Measurements from ENCODE around the gene MICU1.

MICU1 gene

GRCh38 chr10:72425133-72425532 is 200.7 kb downstream of the MICU1 start:
- DNase-seq (ENCODE audit: low read depth, low spot score), result no peak
- Histone ChIP-seq H3K4me1 (ENCODE audit: insufficient read depth, insufficient read length) (no peaks in the 10 kb centered on the region), H3K9me3 (ENCODE audit: insufficient read depth, low read length) (peaks cover 17% of the 10 kb centered on the region), H3K9ac (ENCODE audit: insufficient read length, low read depth) (no peak overlapping the region), H3K27me3 (ENCODE audit: insufficient read depth, insufficient read length) (no peaks in the 10 kb centered on the region), H3K4me3 (ENCODE audit: insufficient read length, low read depth) (no peak overlapping the region), H3K36me3 (ENCODE audit: insufficient read depth, insufficient read length, low read length) (peaks cover 9% of the 10 kb centered on the region)
- no peak for TF ChIP-seq SUZ12 (IDR thresholded peaks at IDR 0.05; ENCODE audit: extremely low read depth, insufficient read depth, insufficient read length)
- no peak for TF ChIP-seq ZNF274 (IDR thresholded peaks at IDR 0.05; ENCODE audit: low read depth, low read length)
- TF ChIP-seq YY1 (IDR thresholded peaks at IDR 0.05; ENCODE audit: insufficient read depth, insufficient read length), result no peak

- peaks cover 10% of the 10 kb centered on the region for H3K36me3 ChIP-seq (ENCODE audit: insufficient read depth, insufficient read length, low read length)
- no peak for TF ChIP-seq SUZ12 (IDR thresholded peaks at IDR 0.05; ENCODE audit: extremely low read depth, insufficient read depth, insufficient read length)
- TF ChIP-seq ZNF274 (IDR thresholded peaks at IDR 0.05; ENCODE audit: low read depth, low read length), result no peak
- no peak for TF ChIP-seq YY1 (IDR thresholded peaks at IDR 0.05; ENCODE audit: insufficient read depth, insufficient read length)
- no peak overlapping the region for H3K4me3 ChIP-seq (ENCODE audit: insufficient read length, low read depth)
- H3K9ac ChIP-seq (ENCODE audit: insufficient read length, low read depth), result no peak overlapping the region
- H3K4me1 ChIP-seq (ENCODE audit: insufficient read depth, insufficient read length), result no peaks in the 10 kb centered on the region
- peaks cover 17% of the 10 kb centered on the region for H3K9me3 ChIP-seq (ENCODE audit: insufficient read depth, low read length)
- DNase-seq (ENCODE audit: low read depth, low spot score), result no peak
- no peaks in the 10 kb centered on the region for H3K27me3 ChIP-seq (ENCODE audit: insufficient read depth, insufficient read length)
Observed at GRCh38 chr10:72424561-72424960, 201.3 kb downstream of the MICU1 start.

- no peak for DNase-seq (ENCODE audit: low read depth, low spot score)
- Histone ChIP-seq H3K27me3 (ENCODE audit: insufficient read depth, insufficient read length) (no peaks in the 10 kb centered on the region), H3K9ac (ENCODE audit: insufficient read length, low read depth) (no peak overlapping the region), H3K36me3 (ENCODE audit: insufficient read depth, insufficient read length, low read length) (peaks cover 10% of the 10 kb centered on the region), H3K9me3 (ENCODE audit: insufficient read depth, low read length) (peaks cover 17% of the 10 kb centered on the region), H3K4me1 (ENCODE audit: insufficient read depth, insufficient read length) (no peaks in the 10 kb centered on the region), H3K4me3 (ENCODE audit: insufficient read length, low read depth) (no peak overlapping the region)
- TF ChIP-seq YY1 (IDR thresholded peaks at IDR 0.05; ENCODE audit: insufficient read depth, insufficient read length), result no peak
- TF ChIP-seq SUZ12 (IDR thresholded peaks at IDR 0.05; ENCODE audit: extremely low read depth, insufficient read depth, insufficient read length), result no peak
- no peak for TF ChIP-seq ZNF274 (IDR thresholded peaks at IDR 0.05; ENCODE audit: low read depth, low read length)
Observed at GRCh38 chr10:72423426-72423825, 202.5 kb downstream of the MICU1 start.

- peaks cover 10% of the 10 kb centered on the region for H3K36me3 ChIP-seq (ENCODE audit: insufficient read depth, insufficient read length, low read length)
- TF ChIP-seq ZNF274 (IDR thresholded peaks at IDR 0.05; ENCODE audit: low read depth, low read length) (no peak), YY1 (IDR thresholded peaks at IDR 0.05; ENCODE audit: insufficient read depth, insufficient read length) (no peak), SUZ12 (IDR thresholded peaks at IDR 0.05; ENCODE audit: extremely low read depth, insufficient read depth, insufficient read length) (no peak)
- no peaks in the 10 kb centered on the region for H3K27me3 ChIP-seq (ENCODE audit: insufficient read depth, insufficient read length)
- H3K4me1 ChIP-seq (ENCODE audit: insufficient read depth, insufficient read length), result no peaks in the 10 kb centered on the region
- peaks cover 17% of the 10 kb centered on the region for H3K9me3 ChIP-seq (ENCODE audit: insufficient read depth, low read length)
- H3K9ac ChIP-seq (ENCODE audit: insufficient read length, low read depth), result no peak overlapping the region
- H3K4me3 ChIP-seq (ENCODE audit: insufficient read length, low read depth), result no peak overlapping the region
- peak; percentile 63 for DNase-seq (ENCODE audit: low read depth, low spot score)
Observed at GRCh38 chr10:72421885-72422540, 203.9 kb downstream of the MICU1 start.

GRCh38 chr10:72419241-72419640 is 206.6 kb downstream of the MICU1 start:
- H3K27me3 ChIP-seq (ENCODE audit: insufficient read depth, insufficient read length), result no peaks in the 10 kb centered on the region
- peaks cover 17% of the 10 kb centered on the region for H3K9me3 ChIP-seq (ENCODE audit: insufficient read depth, low read length)
- no peak for TF ChIP-seq YY1 (IDR thresholded peaks at IDR 0.05; ENCODE audit: insufficient read depth, insufficient read length)
- DNase-seq (ENCODE audit: low read depth, low spot score), result no peak
- H3K36me3 ChIP-seq (ENCODE audit: insufficient read depth, insufficient read length, low read length), result peaks cover 10% of the 10 kb centered on the region
- no peak overlapping the region for H3K9ac ChIP-seq (ENCODE audit: insufficient read length, low read depth)
- no peaks in the 10 kb centered on the region for H3K4me1 ChIP-seq (ENCODE audit: insufficient read depth, insufficient read length)
- no peak overlapping the region for H3K4me3 ChIP-seq (ENCODE audit: insufficient read length, low read depth)

- H3K9ac ChIP-seq (ENCODE audit: insufficient read length, low read depth), result no peak overlapping the region
Observed at GRCh38 chr10:72418679-72419078, 207.2 kb downstream of the MICU1 start.

GRCh38 chr10:72417971-72418370 is 207.9 kb downstream of the MICU1 start:
- Histone ChIP-seq H3K9ac (ENCODE audit: insufficient read length, low read depth) (no peak overlapping the region), H3K4me3 (ENCODE audit: insufficient read length, low read depth) (no peak overlapping the region), H3K4me1 (ENCODE audit: insufficient read depth, insufficient read length) (no peaks in the 10 kb centered on the region), H3K9me3 (ENCODE audit: insufficient read depth, low read length) (peaks cover 14% of the 10 kb centered on the region), H3K36me3 (ENCODE audit: insufficient read depth, insufficient read length, low read length) (peaks cover 8% of the 10 kb centered on the region), H3K27me3 (ENCODE audit: insufficient read depth, insufficient read length) (no peaks in the 10 kb centered on the region)
- DNase-seq (ENCODE audit: low read depth, low spot score), result no peak
- TF ChIP-seq SUZ12 (IDR thresholded peaks at IDR 0.05; ENCODE audit: extremely low read depth, insufficient read depth, insufficient read length) (no peak), YY1 (IDR thresholded peaks at IDR 0.05; ENCODE audit: insufficient read depth, insufficient read length) (no peak), ZNF274 (IDR thresholded peaks at IDR 0.05; ENCODE audit: low read depth, low read length) (no peak)

More at GRCh38 chr10:72418679-72419078, 207.2 kb downstream of the MICU1 start:
- DNase-seq (ENCODE audit: low read depth, low spot score), result no peak
- Histone ChIP-seq H3K4me3 (ENCODE audit: insufficient read length, low read depth) (no peak overlapping the region), H3K27me3 (ENCODE audit: insufficient read depth, insufficient read length) (no peaks in the 10 kb centered on the region), H3K4me1 (ENCODE audit: insufficient read depth, insufficient read length) (no peaks in the 10 kb centered on the region), H3K9me3 (ENCODE audit: insufficient read depth, low read length) (peaks cover 17% of the 10 kb centered on the region), H3K36me3 (ENCODE audit: insufficient read depth, insufficient read length, low read length) (peaks cover 10% of the 10 kb centered on the region)
- TF ChIP-seq ZNF274 (IDR thresholded peaks at IDR 0.05; ENCODE audit: low read depth, low read length) (no peak), SUZ12 (IDR thresholded peaks at IDR 0.05; ENCODE audit: extremely low read depth, insufficient read depth, insufficient read length) (no peak), YY1 (IDR thresholded peaks at IDR 0.05; ENCODE audit: insufficient read depth, insufficient read length) (no peak)

Data from NT2/D1 (cell line).